Thyroid gland (tissue), 4 donors: Measurements from ENCODE around the gene CRYAB. TPM values are rescaled to one million over a fixed set of nuclear protein-coding genes. Genes with fewer than 3 reads are reported as not detected.

Experiments used
- DNase-seq, 2 donors: peaks; one replicate each; pipeline ENCODE4 v3.0.0-alpha.2; 2019
- H3K27ac ChIP-seq, 3 donors: fragments of 200-600 bp; sonication (generic); 1 replicate in 2 of 3; 2 replicates in 1 of 3; pipeline ENCODE4 v1.5.1; 2016 to 2019; ENCODE audit warnings: mild to moderate bottlenecking in 1 of 3, moderate library complexity in 1 of 3
- H3K27me3 ChIP-seq: fragments of 200-600 bp; sonication (generic); one replicate; pipeline ENCODE4 v1.5.1; 2019
- H3K36me3 ChIP-seq, 2 donors: fragments of 200-600 bp; sonication (generic); one replicate each; pipeline ENCODE4 v1.5.1; 2016 to 2019
- H3K4me1 ChIP-seq, 2 donors: fragments of 200-600 bp; sonication (generic); one replicate each; pipeline ENCODE4 v1.5.1; 2017 to 2019
- H3K4me3 ChIP-seq, 3 donors: fragments of 200-600 bp; sonication (generic); replicated peaks in 1 of 3; 1 replicate in 2 of 3; 2 replicates in 1 of 3; pipeline ENCODE4 v1.5.1; 2016; ENCODE audit warnings: mild to moderate bottlenecking in 1 of 3
- H3K9me3 ChIP-seq: fragments of 200-600 bp; sonication (generic); one replicate; pipeline ENCODE4 v1.5.1; 2017
- CTCF ChIP-seq, 6 experiments: fragments of 200-600 bp in 3 of 6; fragments of 450-650 bp in 3 of 6; sonication (generic) in 3 of 6; IDR thresholded peaks; one replicate each; pipeline ENCODE4 v1.5.1; 2016 to 2019; ENCODE audit warnings: antibody characterized with exemption in 6 of 6, mild to moderate bottlenecking in 2 of 6, inconsistent platforms in 1 of 6, moderate library complexity in 1 of 6
- POLR2A ChIP-seq, 2 donors: fragments of 450-650 bp; IDR thresholded peaks; one replicate each; pipeline ENCODE4 v1.6.1; 2017; ENCODE audit warnings: antibody characterized with exemption in 2 of 2, mild to moderate bottlenecking in 2 of 2, moderate library complexity in 1 of 2
- WGBS, 2 donors: methylation state at CpG; one replicate each; pipeline ENCODE4 v1.1.5; 2017; 5-methylcytosine and 5-hydroxymethylcytosine counted together
- intact Hi-C: fragments of 100-400 bp; cut with DNase I; formaldehyde crosslinking; loops from one replicate; pipeline ENCODE4 v1.15.1; 2023
- total RNA-seq, 4 donors: library from RNA; depleted of rRNA; stranded (reverse); fragments of >200 nt; gene quantifications; one replicate each; pipeline ENCODE4 v1.2.3, GENCODE V29; 2016

Gene CRYAB
- total RNA-seq, 4 donors from 2014 or later, result 174 to 350 (median 250) TPM

GRCh38 chr11:111926505-111927391, 15.2 kb upstream of the CRYAB start:
- Histone ChIP-seq H3K9me3 (no peaks in the 10 kb centered on the region), H3K27ac (peak overlapping the region; percentile 86 to 95 (median 94)), H3K4me3 (peak overlapping the region in 2 of 3 donors; percentile 25 to 30), H3K4me1 (peaks cover 29 to 39% of the 10 kb centered on the region in 2 donors), H3K36me3 (no peaks in the 10 kb centered on the region), H3K27me3 (no peaks in the 10 kb centered on the region)
- DNase-seq, result peak; percentile 97
- WGBS, 2 donors, result 3 to 7% methylated on average over 17 to 38 of the region's 47 CpGs
- TF ChIP-seq CTCF (IDR thresholded peaks at IDR 0.05) (peak in 1 of 6 experiments; percentile 28), POLR2A (IDR thresholded peaks at IDR 0.05) (peak in 1 of 2 donors; percentile 90)
- intact Hi-C loops, result loop anchor here (5.0 kb wide), 1 partner anchor 44 kb away; no protein-coding TSS in a partner anchor

- intact Hi-C loops, result loop anchor here (5.0 kb wide), 1 partner anchor 44 kb away; no protein-coding TSS in a partner anchor
- WGBS, 2 donors, result 92 to 93% methylated on average over 15 to 16 of the region's 16 CpGs
- peak overlapping the region; percentile 86 to 95 (median 94) for H3K27ac ChIP-seq
- peaks cover 33 to 44% of the 10 kb centered on the region in 2 donors for H3K4me1 ChIP-seq
- H3K27me3 ChIP-seq, result no peaks in the 10 kb centered on the region
- no peaks in the 10 kb centered on the region for H3K9me3 ChIP-seq
- H3K4me3 ChIP-seq, result no peak overlapping the region
- DNase-seq, result no peak
- no peak for TF ChIP-seq CTCF (IDR thresholded peaks at IDR 0.05)
- TF ChIP-seq POLR2A (IDR thresholded peaks at IDR 0.05), result no peak
- no peaks in the 10 kb centered on the region for H3K36me3 ChIP-seq
These were observed 14.4 kb upstream of the CRYAB start for GRCh38 chr11:111925953-111926352.

- H3K27ac ChIP-seq, result peak overlapping the region; percentile 83 to 95 (median 94)
- H3K4me1 ChIP-seq, result peaks cover 33 to 50% of the 10 kb centered on the region in 2 donors
- no peaks in the 10 kb centered on the region for H3K36me3 ChIP-seq
- intact Hi-C loops, result no loop called here
- TF ChIP-seq CTCF (IDR thresholded peaks at IDR 0.05) (no peak), POLR2A (IDR thresholded peaks at IDR 0.05) (no peak)
- no peak for DNase-seq
- no peak overlapping the region for H3K4me3 ChIP-seq
- H3K27me3 ChIP-seq, result no peaks in the 10 kb centered on the region
- no peaks in the 10 kb centered on the region for H3K9me3 ChIP-seq
These were observed 12.4 kb upstream of the CRYAB start for GRCh38 chr11:111923951-111924350.

GRCh38 chr11:111923351-111923788, 11.8 kb upstream of the CRYAB start:
- Histone ChIP-seq H3K4me3 (no peak overlapping the region), H3K27me3 (no peaks in the 10 kb centered on the region), H3K36me3 (no peaks in the 10 kb centered on the region), H3K9me3 (no peaks in the 10 kb centered on the region), H3K4me1 (peaks cover 34 to 51% of the 10 kb centered on the region in 2 donors), H3K27ac (peak overlapping the region; percentile 83 to 95 (median 94))
- 14 to 29% methylated on average over 5 of the region's 5 CpGs for WGBS, 2 donors
- intact Hi-C loops, result no loop called here
- DNase-seq, result no peak
- TF ChIP-seq CTCF (IDR thresholded peaks at IDR 0.05), result no peak
- TF ChIP-seq POLR2A (IDR thresholded peaks at IDR 0.05), result no peak

GRCh38 chr11:111922803-111923202, 11.2 kb upstream of the CRYAB start:
- WGBS, 2 donors, result 3 to 4% methylated on average over 2 of the region's 2 CpGs

More at GRCh38 chr11:111922803-111923202, 11.2 kb upstream of the CRYAB start:
- H3K36me3 ChIP-seq, result no peaks in the 10 kb centered on the region
- DNase-seq, result peak; percentile 63 to 69
- intact Hi-C loops, result no loop called here
- H3K27me3 ChIP-seq, result no peaks in the 10 kb centered on the region
- H3K9me3 ChIP-seq, result no peaks in the 10 kb centered on the region
- no peak overlapping the region for H3K4me3 ChIP-seq
- H3K27ac ChIP-seq, result peak overlapping the region; percentile 83 to 95 (median 94)
- TF ChIP-seq POLR2A (IDR thresholded peaks at IDR 0.05) (no peak), CTCF (IDR thresholded peaks at IDR 0.05) (no peak)
- peaks cover 39 to 57% of the 10 kb centered on the region in 2 donors for H3K4me1 ChIP-seq
